ENCODE measurements around the gene GLDC. TPM values are rescaled to one million over a fixed set of nuclear protein-coding genes. Genes with fewer than 3 reads are reported as not detected.

Gene GLDC
- total and polyA plus RNA-seq, 10 of the 15 experiments (the other 5 are each of a cell fraction or from before 2014, with no cell fraction given): 33.1 to 165 (median 114) TPM

DNA sequence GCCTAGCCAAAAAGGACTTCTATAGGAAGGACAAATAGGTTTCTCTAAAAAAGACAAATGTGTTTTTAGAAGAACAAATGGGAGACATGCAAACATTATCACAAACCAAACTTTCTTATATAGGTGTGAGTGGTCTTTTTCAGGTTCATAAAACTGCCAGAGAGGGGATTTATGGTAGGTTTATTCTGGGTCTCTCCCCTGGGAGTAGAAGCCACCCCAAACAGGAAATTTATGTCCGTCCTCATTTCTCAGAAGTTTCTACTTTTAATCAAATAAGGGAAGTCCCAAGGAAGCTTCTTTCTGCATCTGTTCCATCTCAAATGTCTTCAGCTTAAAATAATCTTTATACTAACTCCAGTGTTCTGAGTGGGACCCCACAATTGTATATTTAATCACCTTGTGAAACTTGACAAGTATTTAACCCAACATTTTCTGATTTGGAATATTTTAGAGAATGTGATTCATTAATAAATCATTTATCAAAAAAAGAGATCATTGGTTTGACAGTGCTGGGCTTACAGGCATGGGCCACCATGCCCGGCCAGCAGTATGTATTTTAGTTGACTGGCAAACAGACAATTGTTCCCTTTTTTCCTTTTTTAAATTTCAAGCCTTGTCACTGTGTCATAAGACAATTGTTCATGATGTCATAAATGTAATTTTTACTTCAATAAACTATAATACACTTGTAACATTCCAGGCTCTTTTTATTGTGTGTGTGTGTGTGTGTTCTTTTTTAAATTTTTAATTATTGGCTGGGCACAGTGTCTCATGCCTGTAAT lies 44.6 kb upstream of the GLDC start (continued):
- TF ChIP-seq, protein P1, sequence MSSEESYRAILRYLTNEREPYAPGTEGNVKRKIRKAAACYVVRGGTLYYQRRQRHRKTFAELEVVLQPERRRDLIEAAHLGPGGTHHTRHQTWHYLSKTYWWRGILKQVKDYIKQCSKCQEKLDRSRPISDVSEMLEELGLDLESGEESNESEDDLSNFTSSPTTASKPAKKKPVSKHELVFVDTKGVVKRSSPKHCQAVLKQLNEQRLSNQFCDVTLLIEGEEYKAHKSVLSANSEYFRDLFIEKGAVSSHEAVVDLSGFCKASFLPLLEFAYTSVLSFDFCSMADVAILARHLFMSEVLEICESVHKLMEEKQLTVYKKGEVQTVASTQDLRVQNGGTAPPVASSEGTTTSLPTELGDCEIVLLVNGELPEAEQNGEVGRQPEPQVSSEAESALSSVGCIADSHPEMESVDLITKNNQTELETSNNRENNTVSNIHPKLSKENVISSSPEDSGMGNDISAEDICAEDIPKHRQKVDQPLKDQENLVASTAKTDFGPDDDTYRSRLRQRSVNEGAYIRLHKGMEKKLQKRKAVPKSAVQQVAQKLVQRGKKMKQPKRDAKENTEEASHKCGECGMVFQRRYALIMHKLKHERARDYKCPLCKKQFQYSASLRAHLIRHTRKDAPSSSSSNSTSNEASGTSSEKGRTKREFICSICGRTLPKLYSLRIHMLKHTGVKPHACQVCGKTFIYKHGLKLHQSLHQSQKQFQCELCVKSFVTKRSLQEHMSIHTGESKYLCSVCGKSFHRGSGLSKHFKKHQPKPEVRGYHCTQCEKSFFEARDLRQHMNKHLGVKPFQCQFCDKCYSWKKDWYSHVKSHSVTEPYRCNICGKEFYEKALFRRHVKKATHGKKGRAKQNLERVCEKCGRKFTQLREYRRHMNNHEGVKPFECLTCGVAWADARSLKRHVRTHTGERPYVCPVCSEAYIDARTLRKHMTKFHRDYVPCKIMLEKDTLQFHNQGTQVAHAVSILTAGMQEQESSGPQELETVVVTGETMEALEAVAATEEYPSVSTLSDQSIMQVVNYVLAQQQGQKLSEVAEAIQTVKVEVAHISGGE (CRISPR knock-in tag; IDR thresholded peaks at IDR 0.05): no peak
- TF ChIP-seq SREBF2 (IDR thresholded peaks at IDR 0.05; ENCODE audit: low read length): no peak
- TF ChIP-seq, protein P2, sequence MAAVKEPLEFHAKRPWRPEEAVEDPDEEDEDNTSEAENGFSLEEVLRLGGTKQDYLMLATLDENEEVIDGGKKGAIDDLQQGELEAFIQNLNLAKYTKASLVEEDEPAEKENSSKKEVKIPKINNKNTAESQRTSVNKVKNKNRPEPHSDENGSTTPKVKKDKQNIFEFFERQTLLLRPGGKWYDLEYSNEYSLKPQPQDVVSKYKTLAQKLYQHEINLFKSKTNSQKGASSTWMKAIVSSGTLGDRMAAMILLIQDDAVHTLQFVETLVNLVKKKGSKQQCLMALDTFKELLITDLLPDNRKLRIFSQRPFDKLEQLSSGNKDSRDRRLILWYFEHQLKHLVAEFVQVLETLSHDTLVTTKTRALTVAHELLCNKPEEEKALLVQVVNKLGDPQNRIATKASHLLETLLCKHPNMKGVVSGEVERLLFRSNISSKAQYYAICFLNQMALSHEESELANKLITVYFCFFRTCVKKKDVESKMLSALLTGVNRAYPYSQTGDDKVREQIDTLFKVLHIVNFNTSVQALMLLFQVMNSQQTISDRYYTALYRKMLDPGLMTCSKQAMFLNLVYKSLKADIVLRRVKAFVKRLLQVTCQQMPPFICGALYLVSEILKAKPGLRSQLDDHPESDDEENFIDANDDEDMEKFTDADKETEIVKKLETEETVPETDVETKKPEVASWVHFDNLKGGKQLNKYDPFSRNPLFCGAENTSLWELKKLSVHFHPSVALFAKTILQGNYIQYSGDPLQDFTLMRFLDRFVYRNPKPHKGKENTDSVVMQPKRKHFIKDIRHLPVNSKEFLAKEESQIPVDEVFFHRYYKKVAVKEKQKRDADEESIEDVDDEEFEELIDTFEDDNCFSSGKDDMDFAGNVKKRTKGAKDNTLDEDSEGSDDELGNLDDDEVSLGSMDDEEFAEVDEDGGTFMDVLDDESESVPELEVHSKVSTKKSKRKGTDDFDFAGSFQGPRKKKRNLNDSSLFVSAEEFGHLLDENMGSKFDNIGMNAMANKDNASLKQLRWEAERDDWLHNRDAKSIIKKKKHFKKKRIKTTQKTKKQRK (IDR thresholded peaks at IDR 0.05; ENCODE audit: low read depth, low read length): no peak
- no peak for TF ChIP-seq ZBTB4 (CRISPR knock-in tag; IDR thresholded peaks at IDR 0.05)
- peak; percentile 11 to 53; a peak in 2 of 4 replicates for TF ChIP-seq EP300 (IDR thresholded peaks at IDR 0.05; ENCODE audit: borderline replicate concordance in 1 of 2, control insufficient read depth in 1 of 2, low read depth in 2 of 2, low read length in 2 of 2)
- TF ChIP-seq, protein P3, sequence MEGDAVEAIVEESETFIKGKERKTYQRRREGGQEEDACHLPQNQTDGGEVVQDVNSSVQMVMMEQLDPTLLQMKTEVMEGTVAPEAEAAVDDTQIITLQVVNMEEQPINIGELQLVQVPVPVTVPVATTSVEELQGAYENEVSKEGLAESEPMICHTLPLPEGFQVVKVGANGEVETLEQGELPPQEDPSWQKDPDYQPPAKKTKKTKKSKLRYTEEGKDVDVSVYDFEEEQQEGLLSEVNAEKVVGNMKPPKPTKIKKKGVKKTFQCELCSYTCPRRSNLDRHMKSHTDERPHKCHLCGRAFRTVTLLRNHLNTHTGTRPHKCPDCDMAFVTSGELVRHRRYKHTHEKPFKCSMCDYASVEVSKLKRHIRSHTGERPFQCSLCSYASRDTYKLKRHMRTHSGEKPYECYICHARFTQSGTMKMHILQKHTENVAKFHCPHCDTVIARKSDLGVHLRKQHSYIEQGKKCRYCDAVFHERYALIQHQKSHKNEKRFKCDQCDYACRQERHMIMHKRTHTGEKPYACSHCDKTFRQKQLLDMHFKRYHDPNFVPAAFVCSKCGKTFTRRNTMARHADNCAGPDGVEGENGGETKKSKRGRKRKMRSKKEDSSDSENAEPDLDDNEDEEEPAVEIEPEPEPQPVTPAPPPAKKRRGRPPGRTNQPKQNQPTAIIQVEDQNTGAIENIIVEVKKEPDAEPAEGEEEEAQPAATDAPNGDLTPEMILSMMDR (IDR thresholded peaks at IDR 0.05 in 2 of 3, conservative IDR thresholded peaks at IDR 0.05 in 1 of 3; ENCODE audit: control insufficient read depth in 2 of 3, extremely low read depth in 1 of 3, insufficient read depth in 1 of 3, low read depth in 3 of 3, low read length in 3 of 3): no peak
- TF ChIP-seq JUND (IDR thresholded peaks at IDR 0.05; ENCODE audit: low read depth, low read length): no peak
- TF ChIP-seq ZBTB40 (IDR thresholded peaks at IDR 0.05; ENCODE audit: borderline replicate concordance): no peak
- no peak for TF ChIP-seq SMAD5 (IDR thresholded peaks at IDR 0.05; ENCODE audit: low read depth)
- no peak for TF ChIP-seq NRF1 (conservative IDR thresholded peaks at IDR 0.05; ENCODE audit: low read depth, low read length)

All from GM12878 (cell line).